ENCODE data around the gene GRK3.

The GRK3 gene

DNA sequence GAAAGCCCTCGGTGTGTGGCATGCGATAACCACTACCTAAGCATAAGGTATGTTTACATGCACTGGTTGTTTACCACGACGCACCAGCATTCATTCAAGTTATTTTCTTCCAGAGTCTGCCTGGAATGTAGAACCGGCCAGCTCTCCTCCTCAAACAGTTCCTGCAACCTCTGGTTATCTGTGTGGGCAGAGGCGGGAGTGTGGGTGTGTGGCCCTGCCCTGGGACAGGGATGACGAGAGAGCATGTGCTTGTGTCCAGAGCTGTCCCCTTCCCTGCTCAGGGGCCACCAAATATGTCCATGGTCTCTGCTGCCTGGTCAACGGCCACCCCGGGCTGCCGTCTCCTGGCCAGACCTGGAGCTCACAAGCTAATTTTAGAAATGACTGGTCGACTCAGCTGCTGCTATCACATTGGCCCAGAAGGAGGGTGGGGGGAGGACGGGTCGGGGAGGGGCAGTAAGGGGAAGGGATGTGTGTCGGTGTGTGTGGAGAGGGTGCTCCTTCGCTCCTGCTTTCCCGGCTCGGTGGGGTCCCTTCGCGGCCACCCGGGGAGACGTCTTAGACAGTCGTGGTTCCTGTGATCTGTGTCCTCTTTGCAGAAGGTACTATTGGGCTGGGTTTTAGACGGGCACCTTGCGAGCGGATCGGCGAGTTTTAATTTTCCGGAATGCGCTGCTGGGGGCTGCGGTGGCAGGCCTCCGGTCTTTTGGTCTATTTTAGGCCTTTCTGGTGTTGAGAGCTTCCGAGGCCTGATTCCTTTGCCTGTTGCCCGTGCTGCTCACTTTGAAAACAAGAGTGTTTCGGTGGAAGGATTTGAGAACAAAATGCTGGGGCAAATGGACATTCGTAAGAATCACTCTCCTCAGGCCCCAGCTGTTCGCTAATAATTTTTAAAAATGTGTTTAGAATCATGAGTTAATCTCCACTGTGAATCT is 177.5 kb downstream of the GRK3 start, which contains the start of gene MYO18B:
MYO18B (plus strand) TSS at position 497 of the 935 bp plus-strand sequence. CDS start 18,905 bp downstream, outside the sequence.
- DNase-seq: no peak

GRCh38 chr22:25742918-25743708 is 178.6 kb downstream of the GRK3 start:
- no peak for DNase-seq

- DNase-seq: no peak
These were observed 180.2 kb downstream of the GRK3 start for GRCh38 chr22:25744694-25745093.

- no peak for DNase-seq
These were observed 181.0 kb downstream of the GRK3 start for GRCh38 chr22:25745341-25746011.

- no peak for DNase-seq
These were observed 181.5 kb downstream of the GRK3 start for GRCh38 chr22:25746012-25746373.

DNA sequence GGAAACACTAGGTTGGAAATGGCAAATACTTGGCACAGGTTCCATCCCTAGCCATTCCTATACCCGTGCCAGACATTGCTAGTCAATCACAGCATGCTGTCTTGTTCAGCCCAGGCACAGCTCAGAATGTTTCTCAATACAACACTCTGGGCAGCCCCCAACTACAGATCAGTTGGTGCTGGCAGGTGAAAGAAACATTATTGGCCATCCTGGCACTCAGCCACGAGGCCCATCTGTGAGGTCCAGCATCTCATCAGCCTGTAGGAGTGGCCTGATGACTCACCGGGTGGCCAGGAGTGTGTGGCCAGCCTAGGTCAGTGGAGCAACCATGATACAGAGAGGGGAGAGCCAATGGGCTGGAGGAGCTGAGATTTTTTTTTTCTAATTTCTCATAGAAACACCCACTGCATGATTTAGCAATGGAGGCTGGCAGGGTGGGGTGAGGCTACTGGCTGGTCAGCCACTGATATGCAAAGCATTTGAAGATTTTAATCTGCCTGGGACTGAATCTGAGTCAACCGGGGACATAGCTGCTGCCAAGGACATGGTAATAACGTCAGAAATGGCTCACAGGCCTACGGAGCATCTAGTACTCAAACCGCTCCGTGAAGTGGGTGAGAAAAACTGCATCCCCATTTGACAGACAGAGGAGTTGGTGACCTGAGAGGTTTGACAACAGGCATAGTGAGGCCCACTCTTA is 182.9 kb downstream of the GRK3 start:
- no peak for DNase-seq

DNA sequence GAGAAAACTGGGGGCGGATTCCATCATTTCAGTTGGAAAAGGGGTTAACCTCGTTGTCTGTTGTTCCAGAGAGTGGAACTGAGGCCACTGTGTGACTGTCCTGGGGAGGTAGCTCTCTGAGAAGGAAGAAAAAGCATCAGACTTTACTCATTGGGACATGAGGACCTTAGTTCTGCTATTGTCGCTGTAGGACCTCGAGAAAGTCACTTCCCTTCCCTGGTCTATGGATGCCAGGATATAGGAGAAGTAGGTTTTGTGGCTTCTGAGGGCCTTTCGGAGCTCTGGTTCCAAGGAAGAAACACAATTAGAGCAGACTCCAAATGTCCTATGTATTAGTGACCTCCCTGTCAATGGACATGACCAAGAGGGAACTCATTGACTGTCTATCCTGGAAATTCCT is 183.7 kb downstream of the GRK3 start:
- DNase-seq: no peak

DNA sequence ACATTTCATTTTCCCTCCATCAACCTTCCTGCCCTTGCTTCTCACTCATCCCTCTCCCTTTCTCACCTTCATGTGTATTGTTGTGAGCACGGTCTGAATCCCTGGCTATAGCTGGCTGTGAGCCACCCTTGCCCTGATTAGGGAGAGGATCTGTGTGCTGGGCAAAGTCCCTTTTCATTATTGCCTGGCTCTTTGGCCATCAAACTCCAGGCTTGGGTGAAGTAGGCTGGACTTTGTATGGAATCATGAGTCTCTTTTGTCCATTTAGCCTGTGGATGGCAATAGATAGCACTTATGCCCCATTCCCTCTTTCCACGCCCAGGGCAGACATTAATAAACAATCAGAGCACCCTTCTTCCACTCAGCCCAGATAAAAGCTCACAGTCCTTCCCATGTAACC is 184.2 kb downstream of the GRK3 start:
- DNase-seq: no peak

- no peak for DNase-seq
These were observed 185.1 kb downstream of the GRK3 start for GRCh38 chr22:25749420-25750169.

DNA sequence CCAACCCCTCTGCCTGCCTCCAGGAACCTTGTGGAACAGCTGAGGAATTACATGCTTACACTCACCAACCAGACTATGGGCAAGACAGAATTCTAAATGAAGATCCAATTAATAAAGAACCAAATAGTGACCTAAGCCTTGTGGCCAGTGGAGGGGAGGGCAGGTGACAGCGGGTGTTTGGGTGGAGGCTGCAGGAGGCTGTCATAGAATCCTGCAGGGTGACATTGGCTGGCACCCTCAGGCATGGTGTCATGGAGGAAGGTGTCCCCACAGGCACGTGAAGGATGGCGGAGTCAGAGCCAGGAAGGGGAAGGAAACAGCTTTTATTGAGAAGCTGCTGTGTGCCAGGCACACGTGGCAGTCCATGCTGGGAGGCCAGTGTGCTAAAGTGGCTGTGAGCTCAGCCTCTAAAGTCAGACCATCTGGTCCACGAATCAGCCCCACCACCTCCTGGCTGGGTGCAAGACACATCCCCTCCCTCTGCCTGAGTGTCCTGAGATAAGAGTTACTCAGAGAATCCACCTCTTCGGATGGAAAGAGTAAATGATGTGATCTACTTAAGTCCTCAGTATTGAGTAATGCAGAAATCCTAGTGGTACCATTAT is 186.2 kb downstream of the GRK3 start:
- no peak for DNase-seq

DNA sequence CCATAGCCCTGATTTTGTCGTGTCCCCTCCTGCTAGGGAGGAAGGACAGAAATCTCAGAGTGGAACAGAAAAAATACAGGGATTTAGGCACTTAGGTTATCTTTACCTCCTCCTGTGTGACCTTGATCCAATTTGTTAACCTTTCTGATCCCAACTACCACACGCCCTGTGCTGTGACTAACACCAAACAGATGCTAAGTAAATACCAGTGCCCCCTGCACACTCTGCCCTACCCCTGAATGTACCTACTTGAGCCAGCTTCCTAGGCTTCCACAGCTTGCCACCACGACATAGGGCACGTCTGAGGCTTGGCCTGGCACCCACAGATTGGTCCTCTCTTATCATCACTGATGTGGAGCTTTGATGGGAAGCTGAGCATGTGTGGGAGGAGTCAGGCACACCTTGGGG is 186.7 kb downstream of the GRK3 start:
- no peak for DNase-seq

DNA sequence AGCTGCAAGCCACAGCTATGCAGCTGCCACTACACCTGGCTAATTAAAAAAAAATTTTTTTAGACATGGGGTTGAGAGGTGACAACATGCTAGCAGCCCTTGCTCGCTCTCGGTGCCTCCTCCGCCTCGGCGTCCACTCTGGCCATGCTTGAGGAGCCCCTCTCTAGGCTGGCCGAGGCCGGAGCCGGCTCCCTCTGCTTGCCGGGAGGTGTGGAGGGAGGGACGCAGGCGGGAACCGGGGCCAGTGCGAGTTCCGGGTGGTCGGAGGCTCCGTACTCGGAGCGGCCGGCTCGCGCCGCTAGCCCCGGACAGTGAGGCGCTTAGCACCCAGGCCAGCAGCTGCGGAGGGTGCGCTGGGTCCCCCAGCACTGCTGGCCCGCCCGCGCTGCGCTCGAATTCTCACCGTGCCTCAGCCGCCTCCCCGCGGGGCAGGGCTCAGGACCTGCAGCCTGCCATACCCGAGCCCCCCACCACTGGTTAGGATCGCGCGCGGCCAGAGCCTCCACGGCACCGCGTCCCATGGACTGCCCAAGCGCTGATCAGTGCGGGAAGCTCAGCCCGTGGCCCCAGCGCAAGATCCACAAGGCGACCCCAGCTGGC is 188.2 kb downstream of the GRK3 start:
- DNase-seq: no peak

GRCh38 chr22:25753252-25753651 is 188.8 kb downstream of the GRK3 start:
- no peak for DNase-seq

- no peak for DNase-seq
These were observed 190.2 kb downstream of the GRK3 start for GRCh38 chr22:25754527-25755202.

DNA sequence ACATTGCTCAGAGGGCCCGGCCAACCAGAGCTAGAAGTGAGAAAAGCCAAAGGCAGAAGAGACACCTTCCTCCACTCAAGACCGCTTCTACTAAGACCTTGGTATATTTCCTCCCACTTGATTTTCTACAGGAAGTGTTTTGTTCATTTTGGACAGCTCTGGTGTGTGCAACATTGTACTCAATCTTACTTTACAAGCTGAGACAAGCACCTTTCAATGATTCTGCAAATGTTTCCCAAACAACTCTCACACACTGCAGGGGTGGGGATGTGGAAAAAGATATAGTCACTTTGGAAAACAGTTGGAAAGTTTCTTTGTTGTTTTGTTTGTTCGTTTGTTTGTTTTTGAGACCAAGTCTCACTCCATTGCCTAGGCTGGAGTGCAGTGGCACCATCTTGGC is 193.2 kb downstream of the GRK3 start:
- DNase-seq: no peak

DNA sequence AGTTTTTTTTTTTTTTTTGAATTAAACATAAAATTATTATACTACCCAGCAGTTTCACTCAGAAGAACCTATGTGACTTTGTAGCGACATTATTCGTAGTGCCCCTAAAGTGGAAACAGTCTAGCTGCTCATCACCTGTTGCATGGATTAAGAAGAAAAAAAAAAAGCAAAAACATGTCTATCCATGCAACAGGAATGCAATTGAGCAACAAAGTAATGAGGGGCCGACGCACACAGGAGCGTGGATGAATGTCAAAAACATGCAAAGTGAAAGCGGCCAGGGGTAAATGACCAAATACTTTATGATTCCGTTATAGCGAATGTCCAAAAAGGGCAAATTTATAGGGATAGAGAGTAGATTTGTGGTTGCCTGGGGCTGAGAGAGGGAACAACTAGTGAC is 193.8 kb downstream of the GRK3 start:
- DNase-seq: no peak

GRCh38 chr22:25759825-25760231 is 195.4 kb downstream of the GRK3 start:
- DNase-seq: no peak

DNA sequence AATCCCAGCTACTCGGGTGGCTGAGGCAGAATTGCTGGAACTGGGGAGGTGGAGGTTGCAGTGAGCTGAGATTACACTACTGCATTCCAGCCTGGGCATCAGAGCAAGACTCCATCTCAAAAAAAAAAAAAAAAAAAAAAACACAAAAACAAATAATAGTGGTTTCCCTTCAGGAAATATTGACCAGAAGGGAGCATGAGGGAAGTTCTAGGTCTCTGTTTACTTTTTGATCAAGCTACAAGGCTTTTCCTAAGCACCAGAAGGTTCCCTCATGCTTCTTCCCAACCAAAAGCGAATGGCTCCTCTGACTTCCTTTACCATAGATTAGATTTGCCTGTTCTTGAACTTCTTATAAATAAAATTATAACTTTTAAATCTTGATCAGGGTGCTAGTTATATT is 195.8 kb downstream of the GRK3 start:
- DNase-seq: no peak

GRCh38 chr22:25760848-25761595 is 196.5 kb downstream of the GRK3 start:
- no peak for DNase-seq

DNA sequence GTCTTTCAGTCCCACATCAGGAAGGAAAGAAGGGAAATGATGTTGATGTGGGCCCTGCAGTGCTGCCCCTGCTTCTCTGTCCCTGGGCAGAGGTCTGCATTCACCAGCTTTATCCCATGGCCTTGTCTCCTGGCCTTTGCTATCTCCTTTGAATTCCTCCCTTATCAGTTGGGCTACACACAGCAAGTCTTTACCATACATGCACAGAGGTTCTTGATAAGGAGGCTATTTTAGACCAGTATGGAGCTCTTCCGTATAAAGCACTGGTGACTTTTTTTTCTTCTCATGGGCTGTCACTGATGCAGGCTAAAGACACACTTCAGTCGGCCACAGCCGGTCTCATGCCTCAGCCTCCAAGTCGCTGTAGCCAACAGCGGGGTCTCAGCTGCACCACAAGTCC is 197.7 kb downstream of the GRK3 start:
- no peak for DNase-seq

Data from hippocampal formation (tissue), 2 donors.